HG03060 (cell line): ENCODE results near the gene CDH5.

ENCODE experiments used
- ATAC-seq: cut with Tn5 transposase; IDR thresholded peaks from one replicate; pipeline ENCODE4 v1.9.1; 2021; ENCODE audit warnings: low read depth, moderate number of reproducible peaks; ENCODE audit not compliant: unreplicated experiment

The CDH5 gene

DNA sequence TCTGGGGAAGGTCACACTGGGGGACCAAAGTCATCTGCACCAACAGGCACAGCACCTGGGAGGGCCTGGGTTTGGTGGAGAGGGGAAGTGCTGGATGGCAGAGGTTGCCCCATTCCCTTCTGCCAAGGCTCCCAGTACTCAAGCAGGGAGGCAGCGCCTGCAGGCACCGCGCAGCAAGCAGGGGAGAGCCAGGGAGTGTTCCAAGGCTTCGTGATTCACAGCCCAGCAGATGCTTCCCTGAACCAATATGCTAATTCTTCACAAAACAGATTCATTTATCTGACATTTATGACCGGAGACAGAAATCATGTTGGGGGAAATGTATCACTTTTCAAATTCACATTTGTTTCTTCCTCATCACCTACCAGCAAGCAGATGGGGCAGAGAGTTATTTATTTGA is 13.4 kb upstream of the CDH5 start:
- no peak for ATAC-seq

DNA sequence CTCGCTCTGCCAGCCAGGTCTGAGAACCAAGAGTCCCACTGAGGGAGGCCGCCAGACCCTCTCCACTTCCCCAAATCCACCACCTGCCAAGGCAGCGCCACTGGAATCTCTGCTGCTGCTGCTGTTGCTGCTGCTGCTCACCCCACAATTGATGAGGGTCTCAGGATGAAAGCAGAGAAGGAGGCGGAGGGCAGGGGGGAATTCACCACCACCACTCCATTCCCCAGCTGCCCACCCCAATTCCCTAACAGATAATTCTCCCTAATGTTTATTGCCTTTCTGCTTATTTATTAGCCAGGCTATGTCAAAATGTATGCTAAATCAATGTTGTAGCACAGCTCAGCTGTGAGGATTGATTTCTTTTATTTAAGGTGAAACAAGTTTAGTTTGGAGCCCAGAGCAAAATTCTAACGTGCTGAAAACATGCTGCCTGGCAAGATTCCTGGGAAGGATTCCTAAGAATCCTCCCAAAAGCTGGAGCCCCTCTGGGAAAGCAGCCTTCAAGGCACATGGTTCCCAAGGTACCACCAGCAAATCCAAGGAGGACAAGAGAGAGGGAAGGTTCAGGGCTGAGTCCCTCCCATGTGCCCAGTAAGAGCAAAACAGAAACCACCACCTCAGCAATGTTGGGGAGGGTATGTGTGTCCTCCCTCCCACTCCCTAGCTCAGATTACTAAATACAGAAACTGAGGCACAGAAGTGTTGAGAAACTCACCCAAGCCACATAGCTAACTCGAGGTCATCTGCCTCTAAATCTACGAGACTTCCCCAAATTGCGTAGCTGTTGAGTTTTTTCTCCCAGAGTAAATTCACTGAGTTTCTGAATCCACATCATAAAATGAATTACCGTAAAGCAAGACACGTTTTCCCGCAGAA is 12.2 kb upstream of the CDH5 start:
- ATAC-seq: no peak

DNA sequence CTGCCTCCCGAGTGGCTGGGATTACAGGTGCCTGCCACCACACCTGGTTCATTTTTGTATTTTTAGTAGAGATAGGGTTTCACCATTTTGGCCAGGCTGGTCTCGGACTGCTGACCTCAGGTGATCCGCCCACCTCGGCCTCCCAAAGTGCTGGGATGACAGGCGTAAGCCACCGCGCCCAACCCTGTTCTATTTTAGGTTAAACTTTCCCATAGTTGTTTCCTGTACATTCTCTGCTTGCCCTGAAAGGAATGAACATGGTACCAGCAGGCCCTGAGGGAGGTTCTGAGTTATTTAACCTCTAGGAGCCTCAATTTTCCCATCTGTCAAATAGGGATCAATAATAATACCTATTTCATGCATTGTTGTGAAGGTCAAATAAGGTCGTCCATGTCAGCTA is 11.0 kb upstream of the CDH5 start:
- no peak for ATAC-seq

DNA sequence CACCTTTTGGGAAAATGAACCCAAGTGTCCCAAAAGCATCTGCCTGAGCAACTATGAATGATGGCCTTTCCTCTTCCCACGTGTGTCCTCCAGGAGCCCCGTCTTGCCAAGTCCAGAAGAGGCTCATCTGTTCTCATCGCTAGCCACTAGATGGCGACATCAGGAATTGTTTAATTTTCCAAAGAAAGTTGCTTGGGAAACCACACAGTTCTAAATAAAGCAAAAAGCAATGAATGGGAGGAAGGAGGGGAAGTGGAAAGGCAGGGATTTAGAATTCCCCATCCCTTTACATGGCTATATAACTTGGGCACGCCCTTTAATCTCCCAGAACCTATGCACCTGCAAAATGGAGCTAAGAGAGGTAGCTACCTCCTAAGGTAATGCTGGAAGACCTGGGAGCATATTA is 9.0 kb upstream of the CDH5 start:
- no peak for ATAC-seq

DNA sequence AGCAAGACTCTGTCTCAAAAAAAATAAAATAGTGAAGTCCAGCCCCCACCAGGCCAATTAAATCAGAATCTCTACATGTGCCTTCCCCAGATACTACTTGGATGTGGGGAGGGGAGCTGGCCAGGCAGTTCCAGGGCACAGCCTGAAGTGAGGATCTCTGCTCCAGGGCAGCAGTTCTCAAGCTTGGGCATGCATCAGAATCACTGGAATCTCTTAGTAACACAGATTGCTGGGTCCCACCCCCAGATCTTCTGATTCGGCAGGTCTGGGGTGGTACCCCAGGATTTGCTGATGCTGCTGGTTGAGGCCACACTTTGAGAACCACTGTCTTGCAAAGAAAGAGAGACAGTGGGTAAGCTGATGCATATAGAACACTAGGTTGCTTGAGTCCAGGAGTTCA is 8.3 kb upstream of the CDH5 start:
- no peak for ATAC-seq

DNA sequence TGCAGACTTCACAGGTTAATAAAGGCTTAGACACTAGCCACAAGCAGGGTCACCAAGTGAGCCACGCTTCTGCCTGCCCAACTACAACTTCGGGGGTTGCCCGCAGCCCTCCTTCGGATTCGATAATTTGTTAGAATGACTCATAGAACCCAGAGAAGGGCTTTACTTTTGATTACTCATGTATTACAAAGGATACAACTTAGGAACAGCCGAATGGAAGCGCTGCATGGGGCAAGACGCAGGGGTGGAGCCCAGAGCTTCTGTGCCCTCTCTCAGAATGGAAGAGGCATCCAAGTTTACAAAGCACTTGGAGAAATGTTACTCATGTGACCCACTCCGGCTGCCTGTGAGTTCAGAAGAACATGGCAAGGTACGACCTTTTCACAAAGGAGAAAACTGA is 7.5 kb upstream of the CDH5 start:
- ATAC-seq: no peak

DNA sequence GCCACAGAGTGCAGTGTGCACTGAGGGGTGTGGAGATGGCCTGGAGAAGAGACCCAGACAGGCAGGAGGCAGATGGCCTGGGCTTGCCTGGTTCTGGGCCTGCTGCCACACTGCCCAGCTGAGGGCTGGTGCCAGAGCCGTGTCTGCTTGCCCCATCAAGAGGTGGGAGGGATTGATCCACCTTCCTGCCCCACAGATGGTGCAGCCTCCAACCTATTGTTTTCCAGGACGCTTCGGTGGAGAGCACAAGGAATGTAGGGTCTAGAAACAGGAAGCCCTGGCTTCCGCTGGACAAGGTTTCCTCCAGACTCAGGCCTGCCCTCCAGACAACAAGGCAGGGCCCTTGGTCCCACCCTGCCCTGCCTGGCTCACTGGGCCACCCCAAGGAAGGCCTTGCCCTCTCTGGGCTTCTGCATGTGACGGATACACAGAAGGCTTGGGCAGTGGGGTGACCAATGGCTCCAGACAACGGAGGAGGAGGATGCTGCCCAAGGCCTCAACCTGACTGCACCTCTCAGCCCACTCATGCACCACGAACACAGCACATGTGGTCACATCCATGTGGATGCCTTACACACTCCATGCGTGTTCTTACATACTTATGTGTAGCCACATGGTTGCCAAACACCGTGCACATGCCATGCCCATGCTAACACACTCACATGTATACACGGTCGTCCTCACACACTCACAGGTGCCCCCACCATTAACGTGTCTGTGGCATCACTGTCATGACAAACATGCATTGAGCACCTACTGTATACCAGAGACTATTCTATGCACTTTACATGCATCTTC is 6.5 kb upstream of the CDH5 start:
- no peak for ATAC-seq

DNA sequence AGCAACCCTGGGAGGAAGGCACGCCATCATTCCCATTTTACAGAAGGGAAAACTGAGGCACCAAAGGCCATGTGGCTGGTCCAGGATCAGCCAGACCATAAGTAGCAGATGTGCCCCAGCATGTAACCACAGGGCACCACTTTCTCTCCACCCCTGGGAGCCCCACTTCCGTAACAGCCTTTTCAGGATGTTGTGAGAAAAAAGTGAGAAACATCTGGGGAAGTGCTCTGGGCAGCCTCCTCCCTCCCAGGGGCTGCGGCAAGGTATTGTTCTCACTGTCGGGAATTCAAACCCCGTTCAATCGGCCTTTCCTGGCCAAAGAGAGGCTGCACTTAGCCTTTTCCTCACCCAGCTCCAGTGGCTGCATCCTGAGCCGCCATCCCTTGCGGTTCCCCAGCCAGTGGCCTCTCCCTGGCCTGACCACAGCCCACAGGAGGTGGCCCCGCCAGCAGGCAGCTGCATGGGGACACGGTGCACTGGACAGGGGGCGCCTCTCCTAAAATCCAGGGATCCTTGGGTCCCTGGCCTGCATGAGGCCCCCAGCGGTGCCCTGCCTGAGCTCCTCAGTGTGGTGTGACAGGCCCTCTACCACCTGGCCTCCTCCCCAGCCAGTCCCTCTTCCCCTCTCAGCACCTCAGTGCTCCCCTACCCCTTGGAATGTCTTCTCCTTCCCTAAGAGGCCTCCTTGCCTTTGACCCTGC is 5.7 kb upstream of the CDH5 start:
- no peak for ATAC-seq

DNA sequence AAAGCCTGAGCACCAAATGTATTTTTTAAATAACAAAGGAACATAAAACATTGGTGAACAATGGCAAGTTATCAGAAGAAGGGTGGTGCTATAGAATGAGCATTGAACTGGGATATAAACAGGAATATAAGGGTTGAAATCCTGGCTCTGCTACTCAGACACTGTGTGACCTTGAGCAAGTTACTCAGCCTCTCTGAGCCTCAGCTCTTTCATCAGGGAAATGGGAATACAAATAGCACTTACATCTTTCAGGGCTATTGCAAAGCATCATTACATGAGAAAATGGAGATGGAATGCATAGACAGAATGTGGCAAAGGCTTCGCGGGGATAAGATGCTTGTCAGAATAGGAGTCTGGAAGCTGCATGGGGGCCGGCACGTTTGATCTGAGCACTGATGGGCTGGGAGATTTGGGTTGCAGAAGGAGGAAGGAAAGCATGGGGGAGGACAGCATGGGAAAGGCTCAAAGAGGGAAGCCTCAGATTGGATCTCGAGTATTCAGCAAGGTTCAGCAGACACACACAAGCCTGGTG is 4.8 kb upstream of the CDH5 start:
- ATAC-seq: no peak

DNA sequence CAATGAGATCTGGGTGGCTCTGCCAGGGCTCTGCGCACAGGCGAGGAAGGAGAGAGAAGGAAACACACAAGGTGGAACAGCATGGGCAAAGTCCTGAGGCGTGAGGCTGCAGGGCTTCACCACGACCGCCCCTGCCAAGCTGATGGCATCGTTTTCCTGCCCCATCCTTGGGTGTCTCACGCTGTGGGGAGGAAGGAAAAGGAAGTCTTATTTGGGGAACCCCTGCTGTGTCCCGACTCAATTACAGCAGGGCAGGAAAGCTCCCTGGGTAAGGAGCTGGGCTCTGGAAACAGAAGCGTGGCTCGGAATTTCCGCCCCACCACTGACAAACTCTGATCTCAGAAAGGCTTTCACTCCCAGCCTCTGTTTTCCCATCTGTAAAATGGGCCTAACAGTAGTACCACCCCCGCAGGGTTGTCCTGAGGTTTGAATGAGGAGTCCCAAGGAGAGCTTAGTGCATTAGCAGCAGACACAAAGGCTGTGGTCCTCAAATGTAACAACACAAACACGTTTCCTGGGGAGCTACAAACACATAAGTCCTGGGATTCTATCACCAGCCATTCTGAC is 3.2 kb upstream of the CDH5 start:
- no peak for ATAC-seq

DNA sequence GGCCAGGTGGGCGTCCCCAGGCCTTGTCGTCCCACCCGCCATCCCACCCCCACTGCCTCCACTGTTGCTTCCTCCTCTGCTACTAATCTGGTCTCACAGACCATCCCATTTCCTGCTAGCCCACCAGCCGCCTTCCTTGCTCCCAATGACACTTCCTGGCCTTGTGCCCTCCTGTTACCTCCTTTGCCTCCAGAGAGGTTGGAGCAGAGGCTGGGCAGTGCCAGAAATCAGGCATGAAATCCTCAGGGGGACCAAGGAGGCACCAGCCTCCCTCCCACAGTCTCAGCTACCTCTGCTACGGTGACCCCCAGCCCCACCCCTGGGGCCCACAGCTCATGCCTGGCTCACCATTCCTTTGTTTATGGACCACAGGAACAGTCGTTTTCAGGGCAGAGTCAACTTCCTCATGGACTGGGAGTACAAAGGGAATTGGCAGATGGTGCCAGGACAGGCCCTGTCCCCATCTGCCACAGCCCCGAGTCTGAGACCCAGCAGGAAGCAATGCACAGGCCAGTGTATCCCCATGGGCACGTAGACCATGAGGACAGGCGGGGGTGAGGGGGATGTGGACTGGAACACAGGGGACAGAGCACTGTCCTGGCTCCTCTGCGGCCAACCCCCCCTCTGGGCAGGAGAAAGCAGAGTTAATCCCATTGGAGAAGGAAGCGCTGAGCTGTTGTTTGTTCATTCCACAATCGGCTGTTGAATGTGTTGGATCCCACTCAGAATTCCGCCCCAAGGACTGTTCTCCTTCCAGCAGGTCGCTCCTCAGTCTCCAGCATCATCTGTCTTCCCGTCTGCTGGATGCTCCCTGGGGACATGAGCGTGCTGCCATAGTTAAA is 2.2 kb upstream of the CDH5 start:
- ATAC-seq: no peak

DNA sequence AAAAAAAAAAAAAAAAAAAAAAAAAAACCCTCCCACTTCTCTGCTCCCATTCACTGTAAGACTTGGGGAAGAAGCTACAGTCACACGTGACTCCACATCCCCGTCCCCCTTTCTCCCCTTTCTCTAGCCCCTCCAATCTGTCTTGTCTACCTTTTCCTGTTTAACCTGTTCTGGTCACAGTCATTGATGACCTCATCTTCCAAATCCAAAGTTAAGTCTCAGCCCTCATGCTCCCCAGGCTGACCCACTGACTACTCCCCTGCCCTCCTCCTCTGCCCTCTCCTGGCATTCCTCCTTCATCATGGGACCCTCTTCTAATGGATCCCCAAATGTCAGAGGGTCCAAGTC is 1.6 kb upstream of the CDH5 start:
- no peak for ATAC-seq

DNA sequence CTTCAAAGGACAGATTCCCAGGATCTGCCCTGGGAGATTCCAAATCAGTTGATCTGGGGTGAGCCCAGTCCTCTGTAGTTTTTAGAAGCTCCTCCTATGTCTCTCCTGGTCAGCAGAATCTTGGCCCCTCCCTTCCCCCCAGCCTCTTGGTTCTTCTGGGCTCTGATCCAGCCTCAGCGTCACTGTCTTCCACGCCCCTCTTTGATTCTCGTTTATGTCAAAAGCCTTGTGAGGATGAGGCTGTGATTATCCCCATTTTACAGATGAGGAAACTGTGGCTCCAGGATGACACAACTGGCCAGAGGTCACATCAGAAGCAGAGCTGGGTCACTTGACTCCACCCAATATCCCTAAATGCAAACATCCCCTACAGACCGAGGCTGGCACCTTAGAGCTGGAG is 840 bp upstream of the CDH5 start:
- no peak for ATAC-seq

DNA sequence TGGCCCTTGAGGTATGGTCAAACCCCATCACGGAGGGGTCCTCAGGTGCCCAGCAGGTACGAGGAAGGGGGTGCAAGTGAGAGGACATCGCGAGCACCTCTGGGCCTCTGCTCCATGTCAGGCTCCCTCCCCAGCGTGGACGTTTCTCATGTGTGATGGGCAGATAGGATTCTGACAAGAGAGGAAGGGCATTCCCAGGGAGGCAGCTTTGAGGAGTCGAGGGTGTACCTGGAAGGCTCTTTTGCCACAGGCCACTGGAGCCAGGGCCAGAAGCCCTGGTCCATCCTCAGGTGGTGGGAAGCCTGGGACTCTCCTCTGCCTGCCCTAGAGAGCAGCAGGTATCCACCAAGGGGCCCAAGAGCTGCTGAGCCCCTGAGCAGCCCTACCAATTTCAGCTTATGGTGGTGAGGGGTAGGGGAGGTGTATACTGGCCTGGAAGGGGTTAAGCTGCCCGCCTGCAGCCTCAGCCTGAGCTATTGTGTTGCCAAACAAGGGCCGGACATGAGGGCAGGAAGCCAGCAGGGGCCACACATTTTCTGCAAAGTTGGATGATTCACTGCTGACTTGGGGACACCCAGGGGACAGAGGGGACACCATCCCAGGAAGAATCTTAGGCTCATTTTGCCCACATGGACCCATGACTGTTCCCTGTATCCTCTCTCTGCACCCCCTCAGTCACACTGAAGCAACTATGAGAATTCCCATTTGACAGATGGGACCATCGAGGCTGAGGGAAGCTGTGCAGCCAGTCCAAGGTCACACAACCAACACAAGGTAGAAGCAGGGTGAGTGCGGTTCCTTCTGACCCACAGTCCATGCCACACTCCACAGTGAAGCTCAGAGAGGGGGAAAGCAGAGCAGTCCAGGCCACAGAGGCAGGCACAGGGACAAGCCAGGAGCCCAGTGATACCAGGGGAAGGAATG is 1.7 kb downstream of the CDH5 start:
- no peak for ATAC-seq

DNA sequence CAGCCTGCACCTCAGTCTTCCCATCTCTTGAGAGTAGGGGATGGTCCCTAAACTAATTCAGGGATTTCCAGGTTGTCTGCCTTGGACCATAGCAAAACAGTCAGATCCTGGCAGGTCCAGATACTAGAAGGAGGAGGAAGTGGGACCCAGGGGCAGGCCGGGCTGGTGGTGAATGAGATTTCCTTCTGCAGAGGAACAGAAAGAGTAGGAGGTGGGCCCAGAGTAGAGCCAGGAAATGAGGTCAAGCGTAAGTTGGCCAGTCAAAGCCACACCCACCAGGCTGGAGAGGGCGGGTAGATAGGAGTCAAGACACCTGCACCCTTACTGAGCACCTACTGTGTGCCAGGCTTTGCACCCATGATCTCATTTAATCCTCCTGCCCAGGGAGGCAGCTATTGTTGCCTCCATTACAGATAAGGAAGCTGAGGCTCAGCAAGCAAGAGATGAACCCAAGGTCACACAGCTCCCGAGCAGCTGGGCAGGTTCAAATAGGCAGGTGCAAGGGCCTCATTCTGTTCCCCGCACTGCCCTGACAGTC is 2.6 kb downstream of the CDH5 start:
- ATAC-seq: no peak

DNA sequence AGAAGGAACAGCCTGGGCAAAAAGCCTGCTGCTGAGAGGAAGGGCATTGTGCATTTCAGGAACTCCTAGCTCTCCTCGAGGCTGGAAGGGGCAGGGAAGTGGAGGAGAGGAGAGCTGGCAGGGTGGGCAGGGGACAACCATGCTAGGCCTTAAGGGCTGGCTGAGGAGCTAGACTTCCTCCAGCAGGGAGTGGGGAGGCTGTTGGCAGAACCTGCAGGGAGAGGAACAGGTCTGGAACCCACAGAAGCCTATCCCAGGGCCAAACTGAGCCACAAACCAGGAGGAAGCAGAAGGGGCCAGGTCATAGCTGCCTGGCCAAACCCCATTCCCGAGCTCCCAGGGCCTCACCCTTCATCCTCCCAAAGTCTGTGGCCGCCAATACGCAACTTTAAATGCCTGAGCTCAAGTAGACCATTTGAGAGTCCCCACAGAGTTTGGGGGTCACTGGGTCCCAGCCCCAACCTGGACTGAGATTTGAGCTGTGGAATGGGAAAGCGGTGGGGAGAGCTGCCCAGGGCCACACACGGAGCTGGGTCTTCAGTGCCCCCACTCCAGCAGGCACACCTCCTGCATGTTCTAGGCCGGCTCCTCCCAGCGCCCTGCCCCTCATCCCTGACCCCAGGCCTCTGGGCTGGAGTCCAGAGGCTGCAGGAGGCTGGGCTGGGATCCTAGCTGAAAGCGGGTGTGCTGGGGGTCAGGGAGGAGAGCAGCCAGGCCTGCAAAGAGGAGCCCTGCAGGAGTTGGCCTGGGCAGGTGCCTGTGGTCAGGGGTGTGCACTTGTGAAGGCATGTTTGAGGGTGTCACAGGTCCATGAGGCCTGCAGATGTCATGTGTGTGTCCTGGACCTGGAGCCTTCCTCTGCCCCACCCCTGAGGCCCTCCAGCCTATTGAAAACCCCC is 4.5 kb downstream of the CDH5 start:
- ATAC-seq: no peak

DNA sequence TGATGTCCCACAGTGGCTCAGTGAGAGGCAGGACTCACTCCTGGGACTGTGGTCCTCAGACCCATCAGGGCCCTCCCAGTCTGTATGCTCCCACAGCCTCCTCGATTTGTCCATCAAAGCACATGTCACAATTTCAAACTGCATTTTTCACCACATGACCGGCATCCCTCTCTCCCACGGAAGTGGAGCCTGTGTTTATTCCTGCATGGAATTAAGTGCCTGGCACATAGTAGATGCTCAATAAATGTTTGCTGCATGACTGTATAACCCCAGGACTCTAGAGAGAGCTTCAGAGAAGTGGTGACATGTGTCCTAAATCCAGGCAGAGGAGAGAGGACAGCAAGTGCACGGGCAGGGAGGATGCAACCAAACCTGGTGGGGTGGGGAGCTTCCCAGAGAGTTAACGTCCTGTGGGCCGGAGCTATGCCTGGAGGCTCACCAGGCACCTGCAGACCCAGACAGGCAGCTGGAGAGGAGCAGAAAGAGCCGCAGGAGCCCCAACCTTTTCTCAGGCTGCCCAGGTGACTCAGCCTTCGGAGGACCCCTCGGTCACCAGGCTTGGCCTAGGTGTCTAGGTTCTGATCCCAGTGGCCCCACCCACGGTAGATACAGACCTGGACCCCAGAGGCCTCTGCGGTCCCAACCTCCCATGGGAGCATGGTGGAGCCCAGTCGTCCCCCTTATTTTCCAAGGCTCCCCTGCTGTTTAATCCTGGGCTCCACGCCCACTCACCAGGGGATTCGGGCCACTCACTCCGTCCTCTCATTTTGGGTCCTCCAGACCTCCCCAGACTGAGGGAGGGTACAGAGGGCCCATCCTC is 5.8 kb downstream of the CDH5 start:
- no peak for ATAC-seq
